ENCODE data around the gene NTN4. TPM values are rescaled to one million over a fixed set of nuclear protein-coding genes. Genes with fewer than 3 reads are reported as not detected.

The NTN4 gene
- polyA plus RNA-seq, 1 experiment, result 582 TPM

GRCh38 chr12:95629392-95629791, 161.2 kb downstream of the NTN4 start:
- POLR2A ChIA-PET, result no interaction called here
- no peak for TF ChIP-seq CTCF (IDR thresholded peaks at IDR 0.05; ENCODE audit: insufficient read depth, low read depth, low read length)
- CTCF ChIA-PET, result interaction anchor here (1.2 kb wide), 1 partner anchor 11 kb away, joined by 3 read pairs; no protein-coding TSS in a partner anchor
- H3K36me3 ChIP-seq (ENCODE audit: control insufficient read depth, insufficient read depth, low read length), result no peaks in the 10 kb centered on the region
- no peak for DNase-seq (ENCODE audit: low read depth)
- no peak overlapping the region for H3K4me3 ChIP-seq (ENCODE audit: low read depth, low read length)
- no peaks in the 10 kb centered on the region for H3K27me3 ChIP-seq (ENCODE audit: control insufficient read depth, insufficient read depth, low read length)

GRCh38 chr12:95626854-95627253, 163.7 kb downstream of the NTN4 start:
- no peaks in the 10 kb centered on the region for H3K36me3 ChIP-seq (ENCODE audit: control insufficient read depth, insufficient read depth, low read length)
- no peaks in the 10 kb centered on the region for H3K27me3 ChIP-seq (ENCODE audit: control insufficient read depth, insufficient read depth, low read length)
- no peak overlapping the region for H3K4me3 ChIP-seq (ENCODE audit: low read depth, low read length)
- ChIA-PET POLR2A (no interaction called here), CTCF (interaction anchor here (1.2 to 1.5 kb wide), 2 partner anchors 9 to 13 kb away, joined by 3 read pairs; no protein-coding TSS in a partner anchor)
- no peak for TF ChIP-seq CTCF (IDR thresholded peaks at IDR 0.05; ENCODE audit: insufficient read depth, low read depth, low read length)
- DNase-seq (ENCODE audit: low read depth), result no peak

- no peak for DNase-seq (ENCODE audit: low read depth)
- Histone ChIP-seq H3K27me3 (ENCODE audit: control insufficient read depth, insufficient read depth, low read length) (no peaks in the 10 kb centered on the region), H3K4me3 (ENCODE audit: low read depth, low read length) (no peak overlapping the region), H3K36me3 (ENCODE audit: control insufficient read depth, insufficient read depth, low read length) (no peaks in the 10 kb centered on the region)
- POLR2A ChIA-PET, result interaction anchor here (0.6 kb wide), 1 partner anchor 1707 kb away, joined by 9 read pairs; no protein-coding TSS in a partner anchor
- TF ChIP-seq CTCF (IDR thresholded peaks at IDR 0.05; ENCODE audit: insufficient read depth, low read depth, low read length), result no peak
- CTCF ChIA-PET, result interaction anchor here (1.2 to 2.6 kb wide), 4 partner anchors 9 to 26 kb away, joined by 3 to 10 read pairs (median 5); no protein-coding TSS in a partner anchor
These were observed 165.6 kb downstream of the NTN4 start for GRCh38 chr12:95625012-95625411.

- TF ChIP-seq CTCF (IDR thresholded peaks at IDR 0.05; ENCODE audit: insufficient read depth, low read depth, low read length), result no peak
- H3K27me3 ChIP-seq (ENCODE audit: control insufficient read depth, insufficient read depth, low read length), result no peaks in the 10 kb centered on the region
- POLR2A ChIA-PET, result interaction anchor here (0.6 kb wide), 1 partner anchor 1707 kb away, joined by 9 read pairs; no protein-coding TSS in a partner anchor
- H3K4me3 ChIP-seq (ENCODE audit: low read depth, low read length), result no peak overlapping the region
- DNase-seq (ENCODE audit: low read depth), result no peak
- CTCF ChIA-PET, result interaction anchor here (1.1 to 2.6 kb wide), 7 partner anchors 8 to 26 kb away, joined by 3 to 10 read pairs (median 5); no protein-coding TSS in a partner anchor
- no peaks in the 10 kb centered on the region for H3K36me3 ChIP-seq (ENCODE audit: control insufficient read depth, insufficient read depth, low read length)
These were observed 166.0 kb downstream of the NTN4 start for GRCh38 chr12:95624589-95624988.

- TF ChIP-seq CTCF (IDR thresholded peaks at IDR 0.05; ENCODE audit: insufficient read depth, low read depth, low read length), result peak; percentile 90
- CTCF ChIA-PET, result interaction anchor here (0.5 to 2.6 kb wide), 14 partner anchors 9 to 1319 kb away, joined by 3 to 10 read pairs (median 4); no protein-coding TSS in a partner anchor
- no peak overlapping the region for H3K4me3 ChIP-seq (ENCODE audit: low read depth, low read length)
- POLR2A ChIA-PET, result no interaction called here
- H3K36me3 ChIP-seq (ENCODE audit: control insufficient read depth, insufficient read depth, low read length), result no peaks in the 10 kb centered on the region
- H3K27me3 ChIP-seq (ENCODE audit: control insufficient read depth, insufficient read depth, low read length), result no peaks in the 10 kb centered on the region
- DNase-seq (ENCODE audit: low read depth), result peak; percentile 75
These were observed 166.9 kb downstream of the NTN4 start for GRCh38 chr12:95623554-95624170.
